SK-N-SH (cell line): ENCODE measurements around the gene FBXW5. TPM values are rescaled to one million over a fixed set of nuclear protein-coding genes. Genes with fewer than 3 reads are reported as not detected.

Source experiments
- CTCF ChIA-PET: fragments of 300-600, 350-600 bp; formaldehyde crosslinking; extraction: SDS; loops from one replicate; lab custom pipeline; 2021; lab: Yijun Ruan, JAX
- POLR2A ChIA-PET: fragments of 350-600 bp; sonication (Branson Sonifier 250); formaldehyde crosslinking; extraction: SDS; loops from one replicate; lab custom pipeline; 2020; ENCODE audit warnings: antibody characterized with exemption, inconsistent platforms; lab: Yijun Ruan, JAX
- DNase-seq: peaks from one replicate; pipeline ENCODE4 v3.0.0; 2012
- H2AFZ ChIP-seq: fragments of 200-600 bp; sonication (generic); 2 replicates; pipeline ENCODE4 v1.8.1; 2016; ENCODE audit warnings: antibody characterized with exemption, mild to moderate bottlenecking, low read depth
- H3F3A ChIP-seq: fragments of 200-600 bp; sonication (generic); replicated peaks from 2 replicates; pipeline ENCODE3; 2016; ENCODE audit warnings: antibody characterized with exemption, mild to moderate bottlenecking; ENCODE audit not compliant: insufficient read depth
- H3K27ac ChIP-seq, 2 experiments: fragments of 200-500 bp in 1 of 2; fragments of 200-600 bp in 1 of 2; sonication (Bioruptor generic) in 1 of 2; sonication (generic), shearing (Covaris generic) in 1 of 2; 2 replicates each; pipeline versions ENCODE4 v1.5.1 to v1.6.1; 2014 to 2016; ENCODE audit warnings: low read depth in 2 of 2, inconsistent platforms in 1 of 2, low read length in 1 of 2, mild to moderate bottlenecking in 1 of 2, mixed read lengths in 1 of 2
- H3K27me3 ChIP-seq: fragments of 200-600 bp; sonication (generic), shearing (Covaris generic); 2 replicates; pipeline ENCODE4 v1.6.1; 2016; ENCODE audit warnings: mixed run types; ENCODE audit not compliant: insufficient read depth
- H3K36me3 ChIP-seq, 2 experiments: fragments of 200-500 bp in 1 of 2; fragments of 200-600 bp in 1 of 2; sonication (Bioruptor generic) in 1 of 2; sonication (generic) in 1 of 2; replicated peaks in 1 of 2; 2 replicates each; pipeline versions ENCODE3 to v1.5.1; 2014 to 2016; ENCODE audit warnings: low read length in 1 of 2, mild to moderate bottlenecking in 1 of 2; ENCODE audit not compliant: insufficient read depth in 2 of 2, control insufficient read depth in 1 of 2
- H3K4me1 ChIP-seq, 2 experiments: fragments of 200-500 bp in 1 of 2; fragments of 200-600 bp in 1 of 2; sonication (Bioruptor generic) in 1 of 2; sonication (generic), shearing (Covaris generic) in 1 of 2; 2 replicates each; pipeline versions ENCODE4 v1.5.1 to v1.6.1; 2014 to 2016; ENCODE audit warnings: low read depth in 1 of 2, low read length in 1 of 2, mixed run types in 1 of 2; ENCODE audit not compliant: insufficient read depth in 2 of 2, control insufficient read depth in 1 of 2
- H3K4me2 ChIP-seq: fragments of 200-600 bp; sonication (generic), shearing (Covaris generic); 2 replicates; pipeline ENCODE4 v1.6.1; 2017; ENCODE audit warnings: mixed run types
- H3K4me3 ChIP-seq, 2 experiments: fragments of 200-500 bp in 1 of 2; fragments of 200-600 bp in 1 of 2; sonication (Bioruptor generic) in 1 of 2; sonication (generic), shearing (Covaris generic) in 1 of 2; 2 replicates each; pipeline versions ENCODE4 v1.5.1 to v1.8.1; 2014 to 2016; ENCODE audit warnings: low read depth in 2 of 2, inconsistent platforms in 1 of 2, low read length in 1 of 2, mild to moderate bottlenecking in 1 of 2, mixed read lengths in 1 of 2, moderate library complexity in 1 of 2
- H3K79me2 ChIP-seq: fragments of 200-600 bp; sonication (generic); 2 replicates; pipeline ENCODE4 v1.8.1; 2017; ENCODE audit warnings: mild to moderate bottlenecking; ENCODE audit not compliant: insufficient read depth
- H3K9ac ChIP-seq: fragments of 200-600 bp; sonication (generic); 2 replicates; pipeline ENCODE4 v1.6.1; 2017; ENCODE audit warnings: mixed run types
- H3K9me2 ChIP-seq: fragments of 200-600 bp; sonication (generic); 2 replicates; pipeline ENCODE4 v1.6.1; 2017; ENCODE audit warnings: mixed run types
- H3K9me3 ChIP-seq: fragments of 200-600 bp; sonication (generic); 2 replicates; pipeline ENCODE4 v1.6.1; 2017; ENCODE audit warnings: mixed run types, mild to moderate bottlenecking, moderate library complexity
- H4K20me1 ChIP-seq: fragments of 200-600 bp; sonication (generic); 2 replicates; pipeline ENCODE4 v1.6.1; 2017; ENCODE audit warnings: mild to moderate bottlenecking, mixed run types; ENCODE audit not compliant: insufficient read depth
- CTCF ChIP-seq: fragments of 200-600 bp; sonication (generic); IDR thresholded peaks from 2 replicates; pipeline ENCODE4 v1.6.1; 2017; ENCODE audit warnings: antibody characterized with exemption, mild to moderate bottlenecking, moderate library complexity
- GATA2 ChIP-seq: sonication (generic); formaldehyde crosslinking; IDR thresholded peaks from 2 replicates; pipeline ENCODE4 v1.5.0; 2020; ENCODE audit warnings: mild to moderate bottlenecking, missing genetic modification reagents
- MAX ChIP-seq: IDR thresholded peaks from 2 replicates; pipeline ENCODE4 v1.4.0; 2012; ENCODE audit warnings: low read depth
- POLR2AphosphoS5 ChIP-seq: IDR thresholded peaks from 2 replicates; pipeline ENCODE4 v1.6.1; 2012; ENCODE audit warnings: low read depth, low read length
- RCOR1 ChIP-seq: fragments of 150-350 bp; IDR thresholded peaks from 2 replicates; pipeline ENCODE4 v1.6.1; 2017; ENCODE audit warnings: antibody characterized with exemption, low read length
- RXRA ChIP-seq: IDR thresholded peaks from 2 replicates; pipeline ENCODE4 v1.4.0; 2012; ENCODE audit warnings: low read depth, mild to moderate bottlenecking, borderline replicate concordance
- SIN3A ChIP-seq: IDR thresholded peaks from 2 replicates; pipeline ENCODE4 v1.6.1; 2012; ENCODE audit warnings: low read depth, mild to moderate bottlenecking, low read length, moderate library complexity, borderline replicate concordance
- SMC3 ChIP-seq: IDR thresholded peaks from 2 replicates; pipeline ENCODE4 v1.6.1; 2012; ENCODE audit warnings: low read depth, low read length, improper control_type of control experiment
- USF1 ChIP-seq: IDR thresholded peaks from 2 replicates; pipeline ENCODE4 v1.4.0; 2012; ENCODE audit warnings: low read depth, borderline replicate concordance
- USF2 ChIP-seq: fragments of 150-350 bp; IDR thresholded peaks from 2 replicates; pipeline ENCODE4 v1.6.1; 2017; ENCODE audit warnings: antibody characterized with exemption, low read length, low read depth, borderline replicate concordance
- YY1 ChIP-seq: IDR thresholded peaks from 2 replicates; pipeline ENCODE4 v1.4.0; 2012; ENCODE audit warnings: low read depth, mild to moderate bottlenecking
- WGBS: methylation state at CpG from one replicate; pipeline ENCODE4 v1.1.6; 2017; ENCODE audit warnings: low lambda C conversion rate; 5-methylcytosine and 5-hydroxymethylcytosine counted together
- polyA plus RNA-seq, 3 experiments: library from polyadenylated mRNA; depleted of rRNA; stranded (reverse); fragments of >200 nt; gene quantifications; 2 replicates each; pipeline ENCODE4 v1.2.3, GENCODE V29; 2012

FBXW5 gene
- polyA plus RNA-seq, 1 of the 3 experiments (the other 2 are of a cell fraction), result 78.9 TPM

- DNase-seq, result no peak
- no peak overlapping the region for H3K9ac ChIP-seq
- peaks cover 5 to 7% of the 10 kb centered on the region in 2 experiments for H3K36me3 ChIP-seq
- H3K9me3 ChIP-seq, result no peaks in the 10 kb centered on the region
- CTCF ChIA-PET, result interaction anchor here (0.7 to 13.2 kb wide), 32 partner anchors 9 to 190 kb away, joined by 3 to 350 read pairs (median 6); partner anchors contain the start of genes ABCA2, CLIC3, FUT7 and NPDC1
- peaks cover 20% of the 10 kb centered on the region for H3K79me2 ChIP-seq
- no peaks in the 10 kb centered on the region for H3K27me3 ChIP-seq
- no peak overlapping the region for H2AFZ ChIP-seq
- no peak overlapping the region for H3K4me2 ChIP-seq
- WGBS, result 77% methylated on average over 23 of the region's 26 CpGs
- no peak overlapping the region for H3K4me3 ChIP-seq
- peaks cover 0 to 39% of the 10 kb centered on the region in 2 experiments; a peak in 2 of 4 replicates for H3K4me1 ChIP-seq
- no peaks in the 10 kb centered on the region for H3F3A ChIP-seq
- no peak overlapping the region for H3K27ac ChIP-seq
- H3K9me2 ChIP-seq, result no peaks in the 10 kb centered on the region
- TF ChIP-seq RXRA (no peak), YY1 (no peak), CTCF (no peak), GATA2 (CRISPR knock-in tag) (no peak), USF1 (no peak), USF2 (no peak), MAX (no peak), SMC3 (no peak), POLR2AphosphoS5 (no peak), RCOR1 (no peak), SIN3A (no peak)
- peaks cover 13% of the 10 kb centered on the region for H4K20me1 ChIP-seq
- POLR2A ChIA-PET, result interaction anchor here (1.2 to 1.5 kb wide), 3 partner anchors 45 to 88 kb away, joined by 5 to 13 read pairs (median 7); partner anchors contain the start of gene PAXX
Observed at GRCh38 chr9:136947028-136947891, 2.7 kb upstream of the FBXW5 start.
